ENCODE data around the gene ATG2A. TPM values are rescaled to one million over a fixed set of nuclear protein-coding genes. Genes with fewer than 3 reads are reported as not detected.

Gene ATG2A
- total RNA-seq, 1 donor, result 25.7 TPM

GRCh38 chr11:64871492-64871891 is 45.5 kb downstream of the ATG2A start:
- Histone ChIP-seq H3K27me3 (ENCODE audit: insufficient read depth, low read length) (no peaks in the 10 kb centered on the region), H2AFZ (ENCODE audit: low read length) (no peak overlapping the region), H3K4me2 (ENCODE audit: insufficient read depth, low read length) (no peak overlapping the region), H3K27ac (ENCODE audit: low read depth, low read length) (peak overlapping the region; percentile 90), H3K9me3 (ENCODE audit: low read depth, low read length) (no peaks in the 10 kb centered on the region), H3K36me3 (ENCODE audit: insufficient read depth, low read length) (peaks cover 57% of the 10 kb centered on the region), H4K20me1 (ENCODE audit: insufficient read depth, low read length) (peaks cover 73% of the 10 kb centered on the region), H3K4me3 (ENCODE audit: insufficient read depth, low read length) (no peak overlapping the region), H3K4me1 (ENCODE audit: insufficient read depth, low read length) (peaks cover 42% of the 10 kb centered on the region), H3K79me2 (ENCODE audit: insufficient read depth, low read length) (peaks cover 93% of the 10 kb centered on the region)
- TF ChIP-seq CTCF (IDR thresholded peaks at IDR 0.05; ENCODE audit: extremely low read depth, low read depth, low read length), result no peak
- no peak for DNase-seq (ENCODE audit: insufficient read length, low spot score, missing footprints)

DNA sequence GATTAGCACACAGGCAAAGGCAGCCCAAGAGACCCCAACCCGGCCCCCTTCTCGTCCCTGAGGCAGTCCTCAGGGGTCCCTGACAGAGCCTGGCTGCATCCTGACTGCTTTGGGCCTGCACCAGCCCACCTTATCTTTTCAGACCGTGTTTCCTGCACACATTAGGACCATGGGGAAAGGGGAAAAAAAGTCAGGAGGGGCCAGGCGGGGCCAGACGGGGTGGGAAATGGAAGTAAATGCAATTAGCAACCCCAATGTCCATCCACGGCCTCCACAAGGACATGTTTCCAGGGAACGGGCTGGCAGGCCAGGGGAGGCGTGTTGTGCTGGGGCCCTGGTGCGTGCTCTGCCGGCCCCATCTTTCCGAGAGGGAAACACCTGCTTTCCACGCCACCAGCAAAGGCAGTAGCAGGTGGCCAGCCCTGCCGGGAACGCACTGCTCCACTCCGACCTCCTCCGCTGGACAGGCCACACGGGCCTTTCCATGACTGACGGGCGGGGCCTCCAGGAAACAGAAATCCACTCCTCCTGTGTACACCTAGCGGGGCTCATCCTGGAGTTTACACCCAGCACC is 46.0 kb downstream of the ATG2A start:
- no peaks in the 10 kb centered on the region for H3K9me3 ChIP-seq (ENCODE audit: low read depth, low read length)
- H3K36me3 ChIP-seq (ENCODE audit: insufficient read depth, low read length), result peaks cover 62% of the 10 kb centered on the region
- H3K4me2 ChIP-seq (ENCODE audit: insufficient read depth, low read length), result peak overlapping the region; percentile 69
- peak overlapping the region; percentile 90 for H3K27ac ChIP-seq (ENCODE audit: low read depth, low read length)
- no peak overlapping the region for H2AFZ ChIP-seq (ENCODE audit: low read length)
- H3K27me3 ChIP-seq (ENCODE audit: insufficient read depth, low read length), result no peaks in the 10 kb centered on the region
- peaks cover 68% of the 10 kb centered on the region for H4K20me1 ChIP-seq (ENCODE audit: insufficient read depth, low read length)
- peaks cover 93% of the 10 kb centered on the region for H3K79me2 ChIP-seq (ENCODE audit: insufficient read depth, low read length)
- no peak overlapping the region for H3K4me3 ChIP-seq (ENCODE audit: insufficient read depth, low read length)
- peaks cover 41% of the 10 kb centered on the region for H3K4me1 ChIP-seq (ENCODE audit: insufficient read depth, low read length)
- no peak for DNase-seq (ENCODE audit: insufficient read length, low spot score, missing footprints)
- no peak for TF ChIP-seq CTCF (IDR thresholded peaks at IDR 0.05; ENCODE audit: extremely low read depth, low read depth, low read length)

DNA sequence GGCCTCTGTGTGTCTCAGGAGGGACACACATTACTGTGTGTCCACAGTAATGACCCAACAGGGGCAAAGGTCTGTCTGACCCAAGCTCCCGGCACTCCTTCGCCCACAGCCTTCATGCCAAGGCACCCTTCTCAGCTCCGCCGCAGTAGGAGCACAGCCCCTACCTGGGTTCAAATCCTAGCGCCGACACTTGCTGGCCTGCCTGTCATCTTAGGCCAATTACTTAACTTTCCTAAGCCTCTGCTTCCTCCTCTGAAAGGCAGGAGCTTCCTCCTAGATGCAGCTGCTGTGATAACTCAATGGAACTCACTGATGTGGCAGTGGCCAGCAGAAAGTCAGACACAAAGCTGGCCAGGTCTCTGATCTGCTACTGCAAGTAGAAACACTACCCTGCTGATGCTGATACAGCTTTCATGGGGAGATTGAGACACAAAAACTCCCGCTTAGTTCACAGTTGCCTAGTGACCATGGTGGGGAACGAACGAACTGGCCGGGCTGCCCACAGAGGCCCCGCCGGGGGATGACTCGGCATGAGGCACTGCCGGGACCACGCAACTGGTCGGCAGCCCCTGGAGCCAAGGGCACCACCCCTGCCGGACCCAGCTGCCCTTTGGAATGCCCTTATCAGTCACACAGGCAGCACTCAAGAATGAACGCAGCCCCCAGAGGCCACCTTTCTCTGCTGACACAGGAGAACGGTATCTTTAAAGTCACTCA is 46.7 kb downstream of the ATG2A start:
- Histone ChIP-seq H3K4me1 (ENCODE audit: insufficient read depth, low read length) (peaks cover 43% of the 10 kb centered on the region), H2AFZ (ENCODE audit: low read length) (no peak overlapping the region), H3K36me3 (ENCODE audit: insufficient read depth, low read length) (peaks cover 62% of the 10 kb centered on the region), H3K79me2 (ENCODE audit: insufficient read depth, low read length) (peaks cover 89% of the 10 kb centered on the region), H4K20me1 (ENCODE audit: insufficient read depth, low read length) (peaks cover 62% of the 10 kb centered on the region), H3K4me2 (ENCODE audit: insufficient read depth, low read length) (peak overlapping the region; percentile 69), H3K27ac (ENCODE audit: low read depth, low read length) (peak overlapping the region; percentile 90), H3K27me3 (ENCODE audit: insufficient read depth, low read length) (no peaks in the 10 kb centered on the region), H3K9me3 (ENCODE audit: low read depth, low read length) (no peaks in the 10 kb centered on the region), H3K4me3 (ENCODE audit: insufficient read depth, low read length) (peak overlapping the region; percentile 58)
- DNase-seq (ENCODE audit: insufficient read length, low spot score, missing footprints), result peak; percentile 97
- no peak for TF ChIP-seq CTCF (IDR thresholded peaks at IDR 0.05; ENCODE audit: extremely low read depth, low read depth, low read length)

DNA sequence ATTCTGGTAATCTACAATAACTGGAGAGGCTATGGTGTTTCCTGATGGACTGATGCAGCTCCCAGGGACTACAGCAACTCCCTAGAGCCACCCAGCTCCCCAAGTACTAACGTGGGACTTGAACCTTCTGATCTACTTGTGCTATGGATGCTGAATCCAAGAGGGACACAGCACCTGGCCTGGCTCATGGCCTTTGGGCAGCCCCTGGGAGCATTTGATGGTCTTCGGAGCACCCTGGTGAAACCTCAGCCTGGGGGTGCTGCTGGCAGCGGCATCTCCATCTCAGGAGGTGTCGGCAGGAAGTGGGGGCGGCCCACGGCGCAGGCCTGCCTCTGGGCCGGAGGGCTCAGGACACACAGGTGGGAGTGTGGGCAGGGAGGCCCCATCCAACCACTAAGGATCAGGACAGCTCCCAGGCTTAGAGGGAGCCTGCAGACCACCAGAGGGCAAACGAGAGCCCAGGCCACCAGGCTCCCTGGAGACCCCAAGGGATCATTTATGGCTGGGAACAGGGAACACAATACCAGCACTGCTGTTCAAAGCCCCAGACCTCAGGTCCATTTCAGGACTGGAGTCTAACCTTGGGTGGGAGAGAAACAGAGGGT is 47.3 kb downstream of the ATG2A start:
- no peaks in the 10 kb centered on the region for H3K27me3 ChIP-seq (ENCODE audit: insufficient read depth, low read length)
- H3K9me3 ChIP-seq (ENCODE audit: low read depth, low read length), result no peaks in the 10 kb centered on the region
- peaks cover 62% of the 10 kb centered on the region for H4K20me1 ChIP-seq (ENCODE audit: insufficient read depth, low read length)
- peak overlapping the region; percentile 69 for H3K4me2 ChIP-seq (ENCODE audit: insufficient read depth, low read length)
- no peak for DNase-seq (ENCODE audit: insufficient read length, low spot score, missing footprints)
- H3K4me1 ChIP-seq (ENCODE audit: insufficient read depth, low read length), result peaks cover 49% of the 10 kb centered on the region
- no peak overlapping the region for H2AFZ ChIP-seq (ENCODE audit: low read length)
- peak; percentile 34 for TF ChIP-seq CTCF (IDR thresholded peaks at IDR 0.05; ENCODE audit: extremely low read depth, low read depth, low read length)
- peak overlapping the region; percentile 90 for H3K27ac ChIP-seq (ENCODE audit: low read depth, low read length)
- H3K36me3 ChIP-seq (ENCODE audit: insufficient read depth, low read length), result peaks cover 61% of the 10 kb centered on the region
- H3K4me3 ChIP-seq (ENCODE audit: insufficient read depth, low read length), result peak overlapping the region; percentile 58
- H3K79me2 ChIP-seq (ENCODE audit: insufficient read depth, low read length), result peaks cover 87% of the 10 kb centered on the region
